ENCODE measurements around the gene LARGE2.
"Not testable (repeated sequence)": the region's sequence is repeated elsewhere in the genome, so short reads cannot be mapped to it uniquely, and the experiment has no call there.

LARGE2 gene

GRCh38 chr11:45899086-45899447 is 23.4 kb upstream of the LARGE2 start:
- Histone ChIP-seq H4K8ac (ENCODE audit: low read depth, low read length) (no peak overlapping the region), H3K27ac (ENCODE audit: low read depth, low read length) (no peak overlapping the region), H3K23ac (ENCODE audit: low read length) (no peak overlapping the region), H3K4me1 (ENCODE audit: control insufficient read depth in 1 of 2, insufficient read depth in 2 of 2, low read length in 2 of 2) (peaks cover 6 to 8% of the 10 kb centered on the region in 2 experiments), H4K12ac (ENCODE audit: low read depth, low read length) (no peak overlapping the region), H3K14ac (ENCODE audit: low read length) (no peak overlapping the region), H3K9ac (ENCODE audit: low read length) (no peak overlapping the region), H3K79me2 (ENCODE audit: control insufficient read depth, insufficient read depth, low read length, poor library complexity) (peaks cover 1% of the 10 kb centered on the region), H4K91ac (ENCODE audit: low read depth, low read length) (no peak overlapping the region), H2AFZ (ENCODE audit: insufficient read depth, low read length, poor library complexity) (no peak overlapping the region), H3K36me3 (ENCODE audit: control insufficient read depth in 1 of 2, insufficient read depth in 2 of 2, low read length in 2 of 2) (peaks cover 3 to 4% of the 10 kb centered on the region in 2 experiments), H2BK5ac (ENCODE audit: low read depth, low read length, poor library complexity) (no peak overlapping the region), H3K9me3 (ENCODE audit: insufficient read depth, low read depth, low read length) (peaks cover 2% of the 10 kb centered on the region), H2BK120ac (ENCODE audit: insufficient read depth, low read length, poor library complexity) (no peak overlapping the region), H3K79me1 (ENCODE audit: low read length) (peaks cover 2% of the 10 kb centered on the region), H3K4me2 (ENCODE audit: low read length) (peak overlapping the region; percentile 63), H3K27me3 (ENCODE audit: insufficient read depth, low read length) (peaks cover 7% of the 10 kb centered on the region), H3K4ac (ENCODE audit: low read depth, low read length) (no peak overlapping the region), H2BK12ac (ENCODE audit: low read length) (no peak overlapping the region), H3K4me3 (ENCODE audit: low read depth, low read length) (no peak overlapping the region), H2AK5ac (ENCODE audit: low read length) (no peak overlapping the region), H3K18ac (ENCODE audit: low read length) (no peak overlapping the region)
- no peak for DNase-seq
- WGBS (ENCODE audit: extremely low coverage, insufficient coverage, insufficient read length), result no CpG with 5 or more reads among the region's 3 CpGs

- no CpG with 5 or more reads among the region's 62 CpGs for WGBS (ENCODE audit: extremely low coverage, insufficient coverage, insufficient read length)
- Histone ChIP-seq H3K27ac (ENCODE audit: low read depth, low read length) (no peak overlapping the region), H3K9ac (ENCODE audit: low read length) (no peak overlapping the region), H3K79me2 (ENCODE audit: control insufficient read depth, insufficient read depth, low read length, poor library complexity) (peaks cover 1% of the 10 kb centered on the region), H4K8ac (ENCODE audit: low read depth, low read length) (peak overlapping the region; percentile 78), H3K9me3 (ENCODE audit: insufficient read depth, low read depth, low read length) (no peaks in the 10 kb centered on the region), H3K14ac (ENCODE audit: low read length) (peak overlapping the region; percentile 92), H4K12ac (ENCODE audit: low read depth, low read length) (no peak overlapping the region), H2BK5ac (ENCODE audit: low read depth, low read length, poor library complexity) (peak overlapping the region; percentile 91), H2AK5ac (ENCODE audit: low read length) (no peak overlapping the region), H3K4me2 (ENCODE audit: low read length) (peak overlapping the region; percentile 74), H3K4me1 (ENCODE audit: control insufficient read depth in 1 of 2, insufficient read depth in 2 of 2, low read length in 2 of 2) (peaks cover 6 to 8% of the 10 kb centered on the region in 2 experiments), H3K27me3 (ENCODE audit: insufficient read depth, low read length) (peaks cover 7% of the 10 kb centered on the region), H3K4ac (ENCODE audit: low read depth, low read length) (peak overlapping the region; percentile 42), H3K79me1 (ENCODE audit: low read length) (peaks cover 2% of the 10 kb centered on the region), H2BK120ac (ENCODE audit: insufficient read depth, low read length, poor library complexity) (peak overlapping the region; percentile 90), H3K36me3 (ENCODE audit: control insufficient read depth in 1 of 2, insufficient read depth in 2 of 2, low read length in 2 of 2) (peaks cover 3 to 4% of the 10 kb centered on the region in 2 experiments), H3K18ac (ENCODE audit: low read length) (peak overlapping the region; percentile 91), H2BK12ac (ENCODE audit: low read length) (peak overlapping the region; percentile 56), H3K4me3 (ENCODE audit: low read depth, low read length) (peak overlapping the region; percentile 76), H4K91ac (ENCODE audit: low read depth, low read length) (peak overlapping the region; percentile 90), H3K23ac (ENCODE audit: low read length) (no peak overlapping the region), H2AFZ (ENCODE audit: insufficient read depth, low read length, poor library complexity) (peak overlapping the region; percentile 88)
- peak in 1 of 2 donors; percentile 53 for DNase-seq
Observed at GRCh38 chr11:45899448-45900174, 22.8 kb upstream of the LARGE2 start.

DNA sequence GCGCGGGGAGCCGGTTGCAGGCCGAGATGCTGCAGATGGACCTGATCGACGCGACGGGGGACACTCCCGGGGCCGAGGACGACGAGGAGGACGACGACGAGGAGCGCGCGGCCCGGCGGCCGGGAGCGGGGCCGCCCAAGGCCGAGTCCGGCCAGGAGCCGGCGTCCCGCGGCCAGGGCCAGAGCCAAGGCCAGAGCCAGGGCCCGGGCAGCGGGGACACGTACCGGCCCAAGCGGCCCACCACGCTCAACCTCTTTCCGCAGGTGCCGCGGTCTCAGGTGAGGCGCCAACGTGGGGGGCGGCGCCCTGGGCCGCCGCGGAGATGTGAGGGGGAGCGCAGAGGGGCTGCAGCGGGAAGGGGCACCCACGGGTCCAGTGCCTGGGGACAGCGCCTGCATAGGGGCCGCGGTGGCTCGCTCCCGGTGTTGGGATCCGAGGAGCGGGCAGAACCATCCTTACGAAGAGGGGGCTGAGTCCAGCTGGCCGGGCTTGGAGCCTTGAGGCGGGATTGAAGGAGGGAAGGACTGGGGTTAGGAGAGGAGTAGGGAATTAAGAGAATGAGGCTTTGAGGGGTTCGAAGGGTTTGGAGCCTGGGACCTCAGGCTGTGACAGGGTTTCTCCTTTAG is 22.2 kb upstream of the LARGE2 start:
- not testable (repeated sequence) for H3K79me1 ChIP-seq (ENCODE audit: low read length)

DNA sequence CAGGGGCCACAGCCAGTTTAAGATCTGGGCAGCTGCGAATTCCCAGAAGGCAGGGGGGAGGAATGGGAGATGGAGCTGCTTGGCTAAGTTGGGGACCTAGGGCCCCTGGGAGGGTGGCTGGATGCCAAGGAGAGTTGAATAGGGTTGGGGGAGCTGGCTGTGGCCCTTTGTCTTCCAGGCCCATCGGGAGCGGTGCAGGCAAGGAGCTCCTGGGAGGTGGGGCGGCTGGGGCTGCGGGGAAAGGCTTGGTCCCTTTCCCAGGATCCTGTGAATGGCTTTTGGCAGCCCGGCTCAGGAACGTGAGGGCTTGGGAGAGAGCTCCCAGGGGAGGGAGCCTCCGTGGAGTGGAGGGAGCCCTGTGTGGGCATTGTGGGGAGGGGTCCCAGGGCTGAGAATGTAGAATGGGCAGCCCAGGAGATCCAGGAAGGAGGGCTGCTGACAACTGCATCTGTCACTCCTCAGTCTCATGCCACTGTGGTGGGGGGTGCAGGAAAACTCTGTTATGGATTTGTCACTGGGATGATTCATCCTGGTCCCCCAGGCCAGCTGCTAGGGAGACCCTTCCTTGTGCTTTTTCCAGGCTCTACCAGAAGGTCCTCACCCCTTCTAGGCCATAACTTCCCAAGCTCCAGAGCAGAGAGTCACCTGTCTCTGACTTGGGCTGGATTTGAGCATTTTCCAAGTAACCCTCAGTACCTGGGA is 21.4 kb upstream of the LARGE2 start:
- no peak overlapping the region for H2BK5ac ChIP-seq (ENCODE audit: low read depth, low read length, poor library complexity)
- H4K12ac ChIP-seq (ENCODE audit: low read depth, low read length), result no peak overlapping the region
- H2BK12ac ChIP-seq (ENCODE audit: low read length), result no peak overlapping the region
- peaks cover 2% of the 10 kb centered on the region for H3K79me1 ChIP-seq (ENCODE audit: low read length)
- peaks cover 3 to 4% of the 10 kb centered on the region in 2 experiments for H3K36me3 ChIP-seq (ENCODE audit: control insufficient read depth in 1 of 2, insufficient read depth in 2 of 2, low read length in 2 of 2)
- H4K8ac ChIP-seq (ENCODE audit: low read depth, low read length), result no peak overlapping the region
- H3K18ac ChIP-seq (ENCODE audit: low read length), result no peak overlapping the region
- no peak overlapping the region for H3K9ac ChIP-seq (ENCODE audit: low read length)
- H2AFZ ChIP-seq (ENCODE audit: insufficient read depth, low read length, poor library complexity), result no peak overlapping the region
- no peak overlapping the region for H3K23ac ChIP-seq (ENCODE audit: low read length)
- peaks cover 1% of the 10 kb centered on the region for H3K79me2 ChIP-seq (ENCODE audit: control insufficient read depth, insufficient read depth, low read length, poor library complexity)
- no peak overlapping the region for H2BK120ac ChIP-seq (ENCODE audit: insufficient read depth, low read length, poor library complexity)
- no peaks in the 10 kb centered on the region for H3K9me3 ChIP-seq (ENCODE audit: insufficient read depth, low read depth, low read length)
- H3K4me3 ChIP-seq (ENCODE audit: low read depth, low read length), result no peak overlapping the region
- H3K4ac ChIP-seq (ENCODE audit: low read depth, low read length), result no peak overlapping the region
- no peak overlapping the region for H3K27ac ChIP-seq (ENCODE audit: low read depth, low read length)
- H2AK5ac ChIP-seq (ENCODE audit: low read length), result no peak overlapping the region
- no CpG with 5 or more reads among the region's 8 CpGs for WGBS (ENCODE audit: extremely low coverage, insufficient coverage, insufficient read length)
- no peak for DNase-seq
- H3K4me1 ChIP-seq (ENCODE audit: control insufficient read depth in 1 of 2, insufficient read depth in 2 of 2, low read length in 2 of 2), result peaks cover 6 to 9% of the 10 kb centered on the region in 2 experiments
- H3K14ac ChIP-seq (ENCODE audit: low read length), result no peak overlapping the region
- peaks cover 7% of the 10 kb centered on the region for H3K27me3 ChIP-seq (ENCODE audit: insufficient read depth, low read length)
- H3K4me2 ChIP-seq (ENCODE audit: low read length), result peak overlapping the region; percentile 79
- no peak overlapping the region for H4K91ac ChIP-seq (ENCODE audit: low read depth, low read length)

More for the DNA sequence above, 22.2 kb upstream of the LARGE2 start:
- not testable (repeated sequence) for H3K27ac ChIP-seq (ENCODE audit: low read depth, low read length); H3K4me1 ChIP-seq (ENCODE audit: control insufficient read depth in 1 of 2, insufficient read depth in 2 of 2, low read length in 2 of 2); H2BK5ac ChIP-seq (ENCODE audit: low read depth, low read length, poor library complexity); H2BK12ac ChIP-seq (ENCODE audit: low read length); DNase-seq; H3K23ac ChIP-seq (ENCODE audit: low read length); H3K18ac ChIP-seq (ENCODE audit: low read length); H3K27me3 ChIP-seq (ENCODE audit: insufficient read depth, low read length); H3K9me3 ChIP-seq (ENCODE audit: insufficient read depth, low read depth, low read length); H2BK120ac ChIP-seq (ENCODE audit: insufficient read depth, low read length, poor library complexity); H3K14ac ChIP-seq (ENCODE audit: low read length); H4K91ac ChIP-seq (ENCODE audit: low read depth, low read length); H3K4ac ChIP-seq (ENCODE audit: low read depth, low read length); H2AK5ac ChIP-seq (ENCODE audit: low read length); H3K79me2 ChIP-seq (ENCODE audit: control insufficient read depth, insufficient read depth, low read length, poor library complexity); H4K8ac ChIP-seq (ENCODE audit: low read depth, low read length); H3K36me3 ChIP-seq (ENCODE audit: control insufficient read depth in 1 of 2, insufficient read depth in 2 of 2, low read length in 2 of 2); H3K9ac ChIP-seq (ENCODE audit: low read length); H4K12ac ChIP-seq (ENCODE audit: low read depth, low read length)
- Histone ChIP-seq H3K4me2 (ENCODE audit: low read length) (peak overlapping the region; percentile 79), H3K4me3 (ENCODE audit: low read depth, low read length) (peak overlapping the region; percentile 76), H2AFZ (ENCODE audit: insufficient read depth, low read length, poor library complexity) (peak overlapping the region; percentile 15)
- WGBS (ENCODE audit: extremely low coverage, insufficient coverage, insufficient read length), result no CpG with 5 or more reads among the region's 59 CpGs
